Spleen (tissue), 11 donors: Measurements from ENCODE around the gene ITPKB. TPM values are rescaled to one million over a fixed set of nuclear protein-coding genes. Genes with fewer than 3 reads are reported as not detected.

Experiments
- DNase-seq: peaks from one replicate; pipeline ENCODE4 v3.0.0-alpha.2; 2020
- H3K27ac ChIP-seq, 8 donors: fragments of 200-600 bp; sonication (generic) in 7 of 8; 1 replicate in 4 of 8; 2 replicates in 4 of 8; pipeline versions ENCODE4 v1.5.0 to v1.8.0; 2016 to 2021; ENCODE audit warnings: inconsistent platforms in 4 of 8, mild to moderate bottlenecking in 4 of 8, moderate library complexity in 1 of 8
- H3K27me3 ChIP-seq, 7 donors: fragments of 200-600 bp; sonication (generic) in 6 of 7; replicated peaks in 1 of 7; 1 replicate in 4 of 7; 2 replicates in 3 of 7; pipeline versions ENCODE4 v1.5.0 to v1.8.0; 2016 to 2021; ENCODE audit warnings: inconsistent platforms in 3 of 7, mild to moderate bottlenecking in 1 of 7
- H3K36me3 ChIP-seq, 6 donors: fragments of 200-600 bp; sonication (generic) in 5 of 6; 1 replicate in 4 of 6; 2 replicates in 2 of 6; pipeline versions ENCODE4 v1.5.0 to v1.8.0; 2016 to 2021; ENCODE audit warnings: inconsistent platforms in 2 of 6
- H3K4me1 ChIP-seq, 6 donors: fragments of 200-600 bp; sonication (generic) in 5 of 6; 1 replicate in 3 of 6; 2 replicates in 3 of 6; pipeline versions ENCODE4 v1.5.0 to v1.8.0; 2016 to 2021; ENCODE audit warnings: inconsistent platforms in 3 of 6
- H3K4me3 ChIP-seq, 8 donors: fragments of 200-600 bp; sonication (generic) in 7 of 8; 1 replicate in 4 of 8; 2 replicates in 4 of 8; pipeline versions ENCODE4 v1.5.0 to v1.8.0; 2016 to 2021; ENCODE audit warnings: inconsistent platforms in 4 of 8, mild to moderate bottlenecking in 4 of 8, moderate library complexity in 2 of 8
- H3K9me3 ChIP-seq, 8 donors: fragments of 200-600 bp; sonication (generic) in 7 of 8; 1 replicate in 4 of 8; 2 replicates in 4 of 8; pipeline versions ENCODE4 v1.5.0 to v1.8.0; 2016 to 2021; ENCODE audit warnings: inconsistent platforms in 4 of 8
- CTCF ChIP-seq, 11 experiments: fragments of 200-600 bp in 7 of 11; fragments of 450-650 bp in 4 of 11; sonication (generic) in 4 of 11; IDR thresholded peaks in 8 of 11; conservative IDR thresholded peaks in 3 of 11; 1 replicate in 7 of 11; 2 replicates in 4 of 11; pipeline versions ENCODE4 v1.4.0 to v1.8.0; 2016 to 2021; ENCODE audit warnings: antibody characterized with exemption in 11 of 11, inconsistent platforms in 4 of 11, mild to moderate bottlenecking in 1 of 11
- POLR2A ChIP-seq, 3 donors: fragments of 450-650 bp; IDR thresholded peaks; one replicate each; pipeline ENCODE4 v1.5.1; 2017; ENCODE audit warnings: antibody characterized with exemption in 3 of 3, mild to moderate bottlenecking in 1 of 3
- POLR2AphosphoS5 ChIP-seq, 3 donors: sonication (generic); formaldehyde crosslinking; IDR thresholded peaks; one replicate each; pipeline ENCODE4 v1.5.1; 2017; ENCODE audit warnings: antibody characterized with exemption in 3 of 3
- WGBS, 5 donors: extraction: QIAGEN DNeasy Blood & Tissue Kit in 3 of 5; methylation state at CpG; one replicate each; pipeline versions ENCODE4 v1.1.5 to v1.1.7; 2013 to 2018; 5-methylcytosine and 5-hydroxymethylcytosine counted together
- intact Hi-C: fragments of 100-400 bp; cut with DNase I; formaldehyde crosslinking; loops from one replicate; pipeline ENCODE4 v1.15.0; 2023; ENCODE audit warnings: low total_unique reads
- polyA plus RNA-seq, 3 donors: library from polyadenylated mRNA; stranded (reverse); fragments of 200-250 nt; gene quantifications; one replicate each; pipeline ENCODE4 v1.2.1, GENCODE V29; 2013
- total RNA-seq, 7 donors: library from RNA; depleted of rRNA in 3 of 7; stranded (reverse); fragments of >200 nt in 3 of 7; fragmentation: NEBNext Ultra II Directional in 4 of 7; extraction: Animal tissue kit (Norgen Biotek cat#: 25700) in 4 of 7; gene quantifications; one replicate each; pipeline versions ENCODE4 v1.1.0 to v1.2.1, GENCODE V29; 2016 to 2021
- donor health status: healthy with polysubstance abuse.
- donor health status: DM: no; HTN: no; CAD: no; lungs with moderate emphysema.
- donor health status: DM: no; HTN: no; CAD: no.
- donor health status: Bipolar disorder and iron deficiency.
- donor health status: healthy.
- donor health status: DM: no; HTN: no; CAD: no.
- donor health status: DM: yes; HTN: yes; CAD: no.

Gene ITPKB
- total and polyA plus RNA-seq, 10 donors = 8.5 to 74.6 (median 59.6) TPM

- H3K4me1 ChIP-seq = peaks cover 28 to 67% (median 40%) of the 10 kb centered on the region in 6 donors
- H3K27me3 ChIP-seq = no peaks in the 10 kb centered on the region
- TF ChIP-seq POLR2AphosphoS5 (IDR thresholded peaks at IDR 0.05) = peak in 2 of 3 donors; percentile 4 to 39
- TF ChIP-seq CTCF (IDR thresholded peaks at IDR 0.05 in 8 of 11, conservative IDR thresholded peaks at IDR 0.05 in 3 of 11) = no peak
- TF ChIP-seq POLR2A (IDR thresholded peaks at IDR 0.05) = no peak
- H3K4me3 ChIP-seq = no peak overlapping the region
- peaks cover 3 to 74% (median 43%) of the 10 kb centered on the region in 6 donors for H3K36me3 ChIP-seq
- WGBS, 5 donors = 87 to 95% (median 91%) methylated on average over 17 to 18 of the region's 18 CpGs
- intact Hi-C loops = no loop called here
- H3K27ac ChIP-seq = peak overlapping the region in 4 of 8 donors; percentile 75 to 87 (median 80)
- H3K9me3 ChIP-seq = no peaks in the 10 kb centered on the region
- DNase-seq = peak; percentile 73
Measured at GRCh38 chr1:226646026-226646869, 92.8 kb downstream of the ITPKB start.

DNA sequence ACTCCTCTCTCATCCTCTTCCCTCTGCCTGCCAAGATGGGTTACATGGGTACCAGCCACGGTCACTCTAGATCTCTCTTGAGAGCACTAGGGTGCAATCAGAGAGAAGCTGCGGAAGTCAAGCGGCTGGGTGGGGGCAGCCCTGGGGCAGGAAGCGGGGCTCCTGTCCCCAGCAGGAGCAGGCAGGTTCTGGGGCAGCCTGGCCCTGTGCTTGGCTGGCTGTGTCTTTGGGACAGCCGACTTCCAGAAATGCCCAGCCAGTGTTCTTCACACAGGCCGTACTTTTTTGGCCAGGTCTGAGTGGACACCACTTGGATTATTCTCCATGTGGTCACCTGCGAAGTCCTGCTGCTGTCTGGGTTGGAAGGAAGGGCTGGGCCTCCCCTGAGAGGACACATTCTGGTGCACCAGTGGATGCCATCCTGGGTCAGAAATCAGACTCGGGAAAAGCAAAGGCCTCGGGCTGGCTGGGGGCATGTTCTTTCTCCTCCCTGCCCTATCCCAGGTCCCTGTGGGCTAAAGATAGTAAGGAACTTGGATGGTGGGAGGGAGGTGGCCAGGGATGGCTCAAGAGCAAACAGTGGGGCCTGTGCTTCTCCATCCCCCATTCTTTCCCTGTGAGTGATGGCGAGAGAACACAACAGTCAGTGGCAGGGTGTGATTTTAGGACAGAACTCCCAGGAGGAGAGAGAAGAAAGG lies 93.7 kb downstream of the ITPKB start:
- Histone ChIP-seq H3K4me1 (peaks cover 28 to 75% (median 47%) of the 10 kb centered on the region in 6 donors), H3K36me3 (peaks cover 3 to 82% (median 50%) of the 10 kb centered on the region in 6 donors), H3K9me3 (no peaks in the 10 kb centered on the region), H3K27me3 (no peaks in the 10 kb centered on the region), H3K27ac (peak overlapping the region in 7 of 8 donors; percentile 10 to 87 (median 75)), H3K4me3 (no peak overlapping the region)
- TF ChIP-seq POLR2AphosphoS5 (IDR thresholded peaks at IDR 0.05) = peak in 1 of 3 donors; percentile 25
- TF ChIP-seq POLR2A (IDR thresholded peaks at IDR 0.05) = no peak
- intact Hi-C loops = no loop called here
- DNase-seq = peak; percentile 77
- 70 to 79% (median 74%) methylated on average over 8 to 10 of the region's 10 CpGs for WGBS, 5 donors

DNA sequence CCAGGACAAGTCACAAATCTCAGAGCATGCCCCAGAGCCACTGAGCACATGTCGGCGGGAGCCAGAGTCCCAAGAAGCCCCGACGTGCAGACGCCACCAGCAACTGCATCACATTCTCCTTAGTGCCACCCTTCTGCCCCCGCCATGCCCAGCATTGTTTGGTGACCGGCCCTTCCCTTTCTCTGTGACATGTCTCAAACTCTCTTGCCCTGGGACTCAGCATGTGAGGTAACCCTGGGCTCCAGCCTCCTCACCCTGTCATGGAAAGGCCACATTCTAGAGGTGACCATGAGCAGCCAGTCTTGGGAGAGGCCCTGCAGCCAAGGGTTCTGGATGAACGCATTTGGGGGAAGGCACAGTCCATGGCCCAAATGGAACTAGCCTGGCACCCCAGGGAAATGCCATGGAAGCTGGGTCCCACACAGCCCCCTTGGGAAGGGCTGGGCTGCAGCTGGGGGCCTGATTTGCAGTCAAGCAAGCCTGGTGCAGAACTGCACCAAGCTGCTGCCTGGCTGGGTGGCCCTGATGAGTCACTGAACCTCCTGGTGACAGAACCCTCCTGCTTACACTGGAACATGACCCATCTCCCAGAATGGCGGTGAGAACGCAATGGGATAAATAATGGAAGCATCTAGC lies 94.4 kb downstream of the ITPKB start:
- H3K27me3 ChIP-seq = no peaks in the 10 kb centered on the region
- peak overlapping the region; percentile 10 to 87 (median 69) for H3K27ac ChIP-seq
- TF ChIP-seq POLR2AphosphoS5 (IDR thresholded peaks at IDR 0.05) (no peak), CTCF (IDR thresholded peaks at IDR 0.05 in 8 of 11, conservative IDR thresholded peaks at IDR 0.05 in 3 of 11) (peak in 1 of 11 experiments; percentile 4)
- H3K9me3 ChIP-seq = no peaks in the 10 kb centered on the region
- intact Hi-C loops = no loop called here
- peak overlapping the region in 1 of 8 donors; percentile 22 for H3K4me3 ChIP-seq
- WGBS, 5 donors = 72 to 86% (median 82%) methylated on average over 9 to 10 of the region's 10 CpGs
- H3K4me1 ChIP-seq = peaks cover 25 to 83% (median 53%) of the 10 kb centered on the region in 6 donors
- peaks cover 3 to 90% (median 57%) of the 10 kb centered on the region in 6 donors for H3K36me3 ChIP-seq
- peak; percentile 71 for DNase-seq
